Gastrocnemius medialis (tissue), 4 donors: ENCODE measurements around the gene MSANTD3.

Experiments
- POLR2A ChIP-seq, 2 donors: fragments of 450-650 bp; IDR thresholded peaks; one replicate each; pipeline ENCODE4 v1.6.1; 2017; ENCODE audit warnings: antibody characterized with exemption in 2 of 2, mild to moderate bottlenecking in 2 of 2, moderate library complexity in 2 of 2
- TF ChIP-seq, protein P1 (sequence below), 5 experiments: fragments of 450-650 bp in 3 of 5; fragments of 200-600 bp in 2 of 5; sonication (generic) in 2 of 5; IDR thresholded peaks in 4 of 5; conservative IDR thresholded peaks in 1 of 5; 1 replicate in 4 of 5; 2 replicates in 1 of 5; pipeline ENCODE4 v1.5.1; 2016 to 2019; ENCODE audit warnings: antibody characterized with exemption in 5 of 5, mild to moderate bottlenecking in 3 of 5, moderate library complexity in 3 of 5

DNA sequence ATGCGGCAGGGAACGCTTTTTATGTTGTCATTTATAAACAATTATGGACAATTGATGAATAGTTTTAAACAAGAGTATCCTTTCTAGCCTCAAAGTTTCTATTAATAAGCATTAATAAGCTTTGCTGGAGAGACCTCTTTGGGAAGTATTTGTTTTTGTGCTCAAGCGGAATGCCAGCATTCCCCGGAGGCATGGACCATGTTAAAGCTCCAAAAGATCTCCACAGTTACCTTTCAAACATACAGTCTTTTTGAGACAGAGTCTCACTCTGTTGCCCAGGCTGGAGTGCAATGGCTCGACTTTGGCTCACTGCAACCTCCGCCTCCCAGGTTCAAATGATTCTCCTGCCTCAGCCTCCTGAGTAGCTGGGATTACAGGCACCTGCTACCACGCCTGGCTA, 9.6 kb downstream of the MSANTD3 start:
- TF ChIP-seq, protein P1, sequence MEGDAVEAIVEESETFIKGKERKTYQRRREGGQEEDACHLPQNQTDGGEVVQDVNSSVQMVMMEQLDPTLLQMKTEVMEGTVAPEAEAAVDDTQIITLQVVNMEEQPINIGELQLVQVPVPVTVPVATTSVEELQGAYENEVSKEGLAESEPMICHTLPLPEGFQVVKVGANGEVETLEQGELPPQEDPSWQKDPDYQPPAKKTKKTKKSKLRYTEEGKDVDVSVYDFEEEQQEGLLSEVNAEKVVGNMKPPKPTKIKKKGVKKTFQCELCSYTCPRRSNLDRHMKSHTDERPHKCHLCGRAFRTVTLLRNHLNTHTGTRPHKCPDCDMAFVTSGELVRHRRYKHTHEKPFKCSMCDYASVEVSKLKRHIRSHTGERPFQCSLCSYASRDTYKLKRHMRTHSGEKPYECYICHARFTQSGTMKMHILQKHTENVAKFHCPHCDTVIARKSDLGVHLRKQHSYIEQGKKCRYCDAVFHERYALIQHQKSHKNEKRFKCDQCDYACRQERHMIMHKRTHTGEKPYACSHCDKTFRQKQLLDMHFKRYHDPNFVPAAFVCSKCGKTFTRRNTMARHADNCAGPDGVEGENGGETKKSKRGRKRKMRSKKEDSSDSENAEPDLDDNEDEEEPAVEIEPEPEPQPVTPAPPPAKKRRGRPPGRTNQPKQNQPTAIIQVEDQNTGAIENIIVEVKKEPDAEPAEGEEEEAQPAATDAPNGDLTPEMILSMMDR (IDR thresholded peaks at IDR 0.05 in 4 of 5, conservative IDR thresholded peaks at IDR 0.05 in 1 of 5): no peak
- TF ChIP-seq POLR2A (IDR thresholded peaks at IDR 0.05): no peak
